Large intestine (tissue), 3 donors: ENCODE data around the gene DLGAP1. TPM values are rescaled to one million over a fixed set of nuclear protein-coding genes. Genes with fewer than 3 reads are reported as not detected.

Experiments
- DNase-seq, 2 donors: peaks; one replicate each; pipeline versions ENCODE4 v3.0.0 to v3.0.0-alpha.2; 2013
- H3K27ac ChIP-seq: one replicate; pipeline ENCODE4 v1.5.1; 2013; ENCODE audit warnings: low read length
- H3K27me3 ChIP-seq: 2 replicates; pipeline ENCODE4 v1.6.1; 2013; ENCODE audit warnings: low read length; ENCODE audit not compliant: control insufficient read depth, insufficient read depth
- H3K36me3 ChIP-seq: 2 replicates; pipeline ENCODE4 v1.6.1; 2013; ENCODE audit warnings: low read length; ENCODE audit not compliant: control insufficient read depth, insufficient read depth
- H3K4me1 ChIP-seq: one replicate; pipeline ENCODE4 v1.6.1; 2013; ENCODE audit warnings: low read length; ENCODE audit not compliant: control insufficient read depth, insufficient read depth
- H3K4me3 ChIP-seq: one replicate; pipeline ENCODE4 v1.5.1; 2013; ENCODE audit warnings: low read length
- H3K9me3 ChIP-seq: one replicate; pipeline ENCODE4 v1.6.1; 2013; ENCODE audit warnings: mild to moderate bottlenecking, low read depth, low read length, moderate library complexity; ENCODE audit not compliant: control insufficient read depth
- WGBS: methylation state at CpG from one replicate; pipeline ENCODE4 v1.1.5; 2013; ENCODE audit warnings: low lambda C conversion rate; ENCODE audit not compliant: insufficient coverage; 5-methylcytosine and 5-hydroxymethylcytosine counted together
- polyA plus RNA-seq: library from polyadenylated mRNA; unstranded; fragments of 120-200 nt; gene quantifications from one replicate; pipeline ENCODE4 v1.2.1, GENCODE V29; 2013

Gene DLGAP1
- polyA plus RNA-seq, 1 donor: 0.69 TPM

DNA sequence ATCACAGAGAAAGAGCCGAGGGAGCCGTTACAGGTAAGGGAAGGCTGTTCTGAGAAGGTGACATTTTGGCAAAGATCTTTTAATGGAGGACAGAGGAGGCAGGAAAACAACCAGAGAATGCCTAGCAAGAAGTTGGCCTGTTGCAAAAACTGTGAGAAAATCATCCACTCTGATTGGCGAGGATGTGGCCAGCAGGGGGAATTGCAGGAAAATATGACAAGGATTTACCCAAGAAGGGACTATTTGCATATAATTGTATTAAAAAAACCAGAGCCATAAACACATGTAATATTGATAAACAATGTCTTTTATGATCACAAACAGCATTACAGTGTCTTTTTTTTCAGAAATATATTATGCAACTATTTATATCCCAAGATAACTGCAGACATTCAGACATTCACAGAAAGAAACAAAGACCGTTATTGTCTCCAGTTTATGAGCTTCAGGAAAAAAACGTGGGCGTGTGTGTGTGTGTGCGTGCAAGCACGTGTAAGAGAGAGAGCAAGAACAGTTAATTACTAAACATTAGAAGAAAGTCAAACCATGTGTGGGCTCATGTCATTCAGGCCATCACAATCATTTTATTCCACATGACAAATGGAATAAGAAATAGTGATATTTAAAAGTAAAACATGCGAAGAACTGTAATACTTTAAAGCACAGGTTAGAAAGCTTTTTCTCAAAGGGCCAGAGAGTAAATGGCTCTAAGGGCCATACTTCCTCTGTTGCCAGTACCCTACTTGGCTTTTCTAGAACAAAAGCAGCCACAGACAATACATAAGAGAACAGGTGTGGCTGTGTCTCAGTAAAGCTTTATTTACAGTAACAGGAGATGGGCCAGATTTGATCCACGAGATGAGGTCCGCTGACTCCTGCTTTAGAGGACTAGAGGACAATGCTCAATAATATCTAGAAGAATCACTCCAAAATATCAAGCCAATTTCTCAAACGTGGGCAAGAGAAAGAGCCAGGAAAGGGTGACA is 324.1 kb downstream of the DLGAP1 start:
- no peaks in the 10 kb centered on the region for H3K4me1 ChIP-seq
- H3K36me3 ChIP-seq: no peaks in the 10 kb centered on the region
- peak; percentile 15 to 48 for DNase-seq
- no peak overlapping the region for H3K27ac ChIP-seq
- WGBS: 50% methylated on average over 5 of the region's 12 CpGs
- no peak overlapping the region for H3K4me3 ChIP-seq
- H3K27me3 ChIP-seq: no peaks in the 10 kb centered on the region
- no peaks in the 10 kb centered on the region for H3K9me3 ChIP-seq

DNA sequence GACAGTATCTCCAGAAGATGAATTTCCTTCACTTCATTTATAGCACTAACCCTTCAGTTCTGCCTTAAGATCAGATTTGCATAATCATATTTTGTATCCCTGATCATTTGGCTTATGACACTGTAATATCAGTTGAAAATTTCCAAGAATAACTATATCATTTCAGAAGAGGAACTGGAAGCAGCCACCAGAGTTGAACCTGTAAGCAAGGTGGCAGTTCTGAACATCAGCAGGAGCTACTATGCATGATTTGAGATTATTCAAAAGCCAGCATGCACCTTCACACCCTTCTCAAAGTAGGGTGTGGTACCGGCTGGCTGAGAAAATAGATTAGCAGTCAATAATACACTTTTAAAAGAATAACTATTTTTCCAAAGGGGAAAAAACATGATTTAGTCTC is 328.2 kb downstream of the DLGAP1 start:
- DNase-seq: no peak
- no CpG with 5 or more reads among the region's 1 CpG for WGBS
- no peaks in the 10 kb centered on the region for H3K4me1 ChIP-seq
- H3K27me3 ChIP-seq: no peaks in the 10 kb centered on the region
- H3K9me3 ChIP-seq: no peaks in the 10 kb centered on the region
- no peak overlapping the region for H3K27ac ChIP-seq
- H3K4me3 ChIP-seq: no peak overlapping the region
- H3K36me3 ChIP-seq: no peaks in the 10 kb centered on the region

DNA sequence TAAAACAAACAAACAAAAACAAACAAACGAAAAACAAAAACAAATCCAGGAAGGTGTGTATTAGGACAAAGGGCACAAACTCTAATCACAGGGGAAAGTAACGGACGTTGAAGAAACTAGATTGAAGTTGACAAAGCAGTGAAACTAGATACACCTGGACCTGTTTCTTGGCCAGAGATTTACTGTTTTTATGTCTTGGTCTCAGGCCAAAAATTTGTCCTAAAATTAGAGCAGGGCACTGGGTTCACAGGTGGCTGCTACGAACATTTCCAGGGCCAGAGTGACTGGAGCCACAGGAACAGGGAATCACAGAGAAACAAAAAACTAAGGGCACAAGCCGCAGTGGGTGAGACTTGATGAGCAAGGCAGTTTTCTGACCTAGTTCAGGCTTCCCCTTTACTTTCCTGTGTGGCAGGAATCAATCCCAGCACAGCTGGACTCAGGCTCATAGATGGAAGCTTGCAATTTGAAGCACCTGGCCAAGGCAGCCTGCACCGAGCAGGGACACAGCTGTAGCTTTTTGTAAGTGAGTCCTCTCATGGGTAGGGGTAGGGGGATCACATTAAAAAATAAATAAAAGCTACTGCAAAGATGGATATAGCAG is 329.4 kb downstream of the DLGAP1 start:
- WGBS: 0% methylated on average over 1 of the region's 6 CpGs
- no peak overlapping the region for H3K4me3 ChIP-seq
- H3K36me3 ChIP-seq: no peaks in the 10 kb centered on the region

DNA sequence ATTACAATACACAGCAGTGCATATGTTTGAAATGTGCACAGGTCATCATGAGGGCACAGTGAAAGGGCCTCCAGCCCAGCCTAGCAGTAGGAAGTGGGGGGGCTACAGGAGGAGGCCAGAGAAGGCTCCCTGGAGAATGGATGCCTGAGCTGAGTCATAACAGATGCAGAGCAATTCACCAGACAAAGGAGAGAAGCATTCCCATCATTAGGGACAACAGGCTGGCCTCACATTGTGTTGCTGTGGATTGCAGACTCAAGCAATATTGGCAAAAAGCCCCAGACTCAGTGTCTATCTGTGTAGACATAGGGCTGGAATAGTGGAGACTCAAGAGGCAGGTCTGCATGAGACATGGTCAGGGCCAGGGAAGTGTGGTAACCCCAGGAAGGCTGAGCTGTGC is 329.9 kb downstream of the DLGAP1 start:
- Histone ChIP-seq H3K27ac (no peak overlapping the region), H3K4me3 (no peak overlapping the region), H3K36me3 (no peaks in the 10 kb centered on the region), H3K4me1 (no peaks in the 10 kb centered on the region), H3K27me3 (no peaks in the 10 kb centered on the region), H3K9me3 (no peaks in the 10 kb centered on the region)
- no peak for DNase-seq

More for the DNA sequence above, 329.4 kb downstream of the DLGAP1 start:
- Histone ChIP-seq H3K27ac (no peak overlapping the region), H3K27me3 (no peaks in the 10 kb centered on the region), H3K4me1 (no peaks in the 10 kb centered on the region), H3K9me3 (no peaks in the 10 kb centered on the region)
- DNase-seq: no peak

DNA sequence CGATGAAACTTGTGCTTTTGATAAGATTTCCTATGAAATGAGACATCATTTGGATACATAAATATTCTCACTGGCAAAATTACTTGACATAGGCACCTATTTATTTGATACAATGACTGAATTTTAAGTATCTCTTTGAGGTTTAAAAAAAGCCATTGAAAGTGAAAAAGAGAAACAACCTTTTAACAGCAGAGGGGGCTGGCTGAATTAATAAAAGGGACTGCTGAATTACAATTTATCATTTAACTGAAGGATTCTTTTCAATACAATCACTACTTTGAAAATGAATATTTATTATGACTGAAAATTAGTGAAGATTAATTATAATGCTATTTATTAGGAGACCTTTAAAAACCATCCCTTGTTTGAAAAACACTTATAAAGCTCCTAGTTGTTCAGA is 335.3 kb downstream of the DLGAP1 start:
- WGBS: 100% methylated on average over 1 of the region's 1 CpG
- Histone ChIP-seq H3K4me1 (no peaks in the 10 kb centered on the region), H3K9me3 (no peaks in the 10 kb centered on the region), H3K27ac (no peak overlapping the region), H3K27me3 (no peaks in the 10 kb centered on the region), H3K4me3 (no peak overlapping the region), H3K36me3 (no peaks in the 10 kb centered on the region)
- DNase-seq: no peak

DNA sequence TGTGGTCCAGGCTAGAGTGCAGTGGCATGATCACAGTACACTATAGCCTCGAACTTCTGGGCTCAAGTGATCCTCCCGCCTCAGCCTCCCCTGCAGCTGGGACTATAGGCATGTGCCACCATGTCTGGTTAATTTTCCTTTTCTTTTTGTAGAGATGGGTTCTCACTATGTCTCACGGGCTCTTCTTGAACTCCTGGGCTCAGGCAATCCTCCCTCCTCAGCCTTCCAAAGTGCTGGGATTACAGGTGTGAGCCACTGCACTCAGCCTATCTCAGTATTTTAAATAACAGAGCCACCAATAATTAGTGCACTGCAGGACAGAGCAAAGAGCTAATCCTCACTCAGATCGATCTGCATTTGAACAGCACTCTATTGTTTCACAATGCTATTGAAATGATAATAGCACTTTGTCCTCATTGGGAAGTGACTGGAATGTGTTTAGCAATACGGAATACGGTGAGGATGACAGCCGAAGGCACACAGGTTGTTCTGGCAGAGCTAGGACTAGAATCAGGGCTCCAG is 335.9 kb downstream of the DLGAP1 start:
- Histone ChIP-seq H3K36me3 (no peaks in the 10 kb centered on the region), H3K4me3 (no peak overlapping the region), H3K27me3 (no peaks in the 10 kb centered on the region), H3K27ac (no peak overlapping the region), H3K4me1 (no peaks in the 10 kb centered on the region), H3K9me3 (no peaks in the 10 kb centered on the region)
- DNase-seq: no peak
- WGBS: no CpG with 5 or more reads among the region's 7 CpGs

DNA sequence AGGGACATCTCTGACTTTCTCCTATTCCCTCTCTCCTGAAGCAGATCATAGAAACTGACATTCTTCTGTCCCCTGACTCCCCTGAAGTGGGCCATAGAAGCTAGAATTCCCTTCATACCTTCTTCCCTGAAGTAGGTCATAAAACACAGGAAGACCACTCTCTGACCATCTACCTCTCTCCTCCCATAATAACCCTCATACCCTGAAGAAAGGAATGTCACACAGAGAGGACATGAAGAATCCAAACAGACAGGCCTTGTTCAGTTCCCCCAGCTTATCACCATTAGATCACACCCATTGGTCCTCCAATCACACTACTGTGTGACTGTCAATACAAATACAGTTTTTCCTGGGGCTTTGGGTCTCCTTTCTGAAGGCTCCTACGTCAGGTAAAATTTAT is 347.1 kb downstream of the DLGAP1 start:
- Histone ChIP-seq H3K27ac (no peak overlapping the region), H3K9me3 (no peaks in the 10 kb centered on the region), H3K4me1 (no peaks in the 10 kb centered on the region), H3K4me3 (no peak overlapping the region), H3K36me3 (no peaks in the 10 kb centered on the region), H3K27me3 (no peaks in the 10 kb centered on the region)
- WGBS: no CpG with 5 or more reads among the region's 1 CpG
- DNase-seq: no peak

DNA sequence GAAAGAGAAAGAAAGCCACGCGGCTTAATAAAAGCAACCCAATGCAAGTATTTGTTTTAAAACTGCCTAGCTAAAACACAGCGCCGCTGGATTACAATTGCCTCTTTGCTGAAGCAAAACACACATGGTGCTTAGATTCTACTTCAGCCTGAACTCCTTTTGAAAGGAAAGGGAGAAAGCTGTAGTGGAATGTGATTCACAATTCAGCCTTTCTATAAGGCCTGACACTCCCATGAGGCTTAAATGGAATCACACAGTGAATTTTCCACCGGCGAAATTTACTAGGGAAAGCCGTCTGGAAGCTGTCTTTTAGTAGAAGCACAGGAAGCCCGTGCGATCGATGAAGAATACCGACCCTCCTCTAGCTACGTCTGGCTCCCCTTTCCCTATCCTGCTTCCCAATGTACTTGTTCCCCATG is 348.0 kb downstream of the DLGAP1 start:
- DNase-seq: no peak
- H3K4me1 ChIP-seq: no peaks in the 10 kb centered on the region
- no peak overlapping the region for H3K27ac ChIP-seq
- H3K36me3 ChIP-seq: no peaks in the 10 kb centered on the region
- no peaks in the 10 kb centered on the region for H3K9me3 ChIP-seq
- no peaks in the 10 kb centered on the region for H3K27me3 ChIP-seq
- H3K4me3 ChIP-seq: no peak overlapping the region
- WGBS: no CpG with 5 or more reads among the region's 12 CpGs

DNA sequence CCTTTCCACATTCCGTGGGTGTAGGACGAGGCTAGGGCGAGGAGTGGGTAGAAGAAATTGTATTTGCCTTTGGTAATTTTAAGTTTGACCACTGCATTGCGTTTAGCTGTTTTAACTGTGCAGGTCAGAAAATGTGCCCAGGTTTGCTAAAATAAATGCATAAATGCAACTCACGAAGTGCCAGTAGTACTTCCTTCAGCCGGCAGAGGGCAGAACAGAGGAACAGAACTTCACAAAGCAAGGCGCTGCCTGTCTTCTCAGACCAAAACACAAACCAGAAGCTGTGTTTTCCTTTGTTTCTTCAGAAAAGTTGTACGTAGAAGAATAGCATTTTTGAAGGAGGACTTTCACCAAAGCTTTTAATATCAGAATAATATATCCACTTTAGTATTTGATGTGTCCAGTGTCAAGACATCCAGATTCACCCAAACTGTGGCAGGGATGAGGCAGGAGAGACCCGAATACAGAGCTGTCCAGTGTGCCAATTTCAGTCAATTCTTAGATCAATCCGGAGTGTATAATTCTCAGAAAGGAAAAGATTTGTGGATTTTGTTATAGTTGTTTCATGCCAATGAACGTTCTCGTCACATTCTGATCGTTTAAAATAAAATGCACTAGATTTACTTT is 348.6 kb downstream of the DLGAP1 start:
- Histone ChIP-seq H3K4me1 (no peaks in the 10 kb centered on the region), H3K36me3 (no peaks in the 10 kb centered on the region), H3K27me3 (no peaks in the 10 kb centered on the region), H3K9me3 (no peaks in the 10 kb centered on the region), H3K4me3 (no peak overlapping the region), H3K27ac (no peak overlapping the region)
- peak in 1 of 2 donors; percentile 26 for DNase-seq
- 65% methylated on average over 4 of the region's 13 CpGs for WGBS

DNA sequence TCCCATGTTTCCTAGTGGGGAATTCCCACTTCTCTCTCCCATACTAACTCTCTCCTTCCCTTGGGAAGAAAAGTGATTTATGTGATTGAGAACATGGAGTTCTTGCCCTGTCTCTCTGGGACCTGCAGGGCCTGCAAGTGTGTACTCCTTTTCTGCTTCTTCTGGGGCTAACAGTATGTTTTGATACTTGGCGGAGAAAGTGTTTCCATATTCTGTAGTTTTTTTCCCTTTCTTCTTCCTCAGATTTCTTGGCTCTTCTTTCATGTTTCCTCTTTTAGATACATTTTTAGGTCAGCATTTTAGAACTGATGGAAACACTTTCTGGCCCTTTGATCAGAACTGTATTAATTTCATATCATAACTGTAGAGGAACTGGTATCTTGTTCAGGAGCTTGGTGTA is 352.2 kb downstream of the DLGAP1 start:
- no peaks in the 10 kb centered on the region for H3K27me3 ChIP-seq
- WGBS: no CpG with 5 or more reads among the region's 1 CpG
- no peaks in the 10 kb centered on the region for H3K36me3 ChIP-seq
- DNase-seq: no peak
- H3K4me3 ChIP-seq: no peak overlapping the region
- H3K27ac ChIP-seq: no peak overlapping the region
- H3K9me3 ChIP-seq: no peaks in the 10 kb centered on the region
- H3K4me1 ChIP-seq: no peaks in the 10 kb centered on the region
